Skeletal muscle tissue (tissue), 4 donors: ENCODE data around the gene L3MBTL4. TPM values are rescaled to one million over a fixed set of nuclear protein-coding genes. Genes with fewer than 3 reads are reported as not detected.
"Not testable (repeated sequence)": the region's sequence is repeated elsewhere in the genome, so short reads cannot be mapped to it uniquely, and the experiment has no call there.

Source experiments
- H3K27ac ChIP-seq: one replicate; pipeline ENCODE4 v1.7.0; 2013; ENCODE audit warnings: mild to moderate bottlenecking, low read depth, low read length, inconsistent platforms
- H3K27me3 ChIP-seq, 3 donors: one replicate each; pipeline ENCODE4 v1.7.0; 2013; ENCODE audit warnings: low read length in 3 of 3; ENCODE audit not compliant: control insufficient read depth in 3 of 3, insufficient read depth in 3 of 3
- H3K36me3 ChIP-seq, 3 donors: one replicate each; pipeline ENCODE4 v1.7.0; 2013; ENCODE audit warnings: low read length in 3 of 3; ENCODE audit not compliant: control insufficient read depth in 3 of 3, insufficient read depth in 3 of 3
- H3K4me1 ChIP-seq, 3 donors: one replicate each; pipeline ENCODE4 v1.7.0; 2013; ENCODE audit warnings: low read length in 3 of 3, mild to moderate bottlenecking in 3 of 3; ENCODE audit not compliant: control insufficient read depth in 3 of 3, insufficient read depth in 3 of 3
- H3K4me3 ChIP-seq, 3 donors: one replicate each; pipeline ENCODE4 v1.7.0; 2013; ENCODE audit warnings: low read length in 3 of 3
- H3K9ac ChIP-seq, 3 donors: one replicate each; pipeline ENCODE4 v1.7.0; 2013; ENCODE audit warnings: low read length in 3 of 3, mild to moderate bottlenecking in 3 of 3, moderate library complexity in 2 of 3, low read depth in 1 of 3
- H3K9me3 ChIP-seq, 3 donors: one replicate each; pipeline ENCODE4 v1.7.0; 2013; ENCODE audit warnings: low read length in 3 of 3; ENCODE audit not compliant: control insufficient read depth in 3 of 3
- total RNA-seq: library from RNA; depleted of rRNA; stranded (reverse); fragments of >200 nt; gene quantifications from one replicate; pipeline ENCODE4 v1.2.3, GENCODE V29; 2014
- donor health status: Osteomylitis.

The L3MBTL4 gene
- total RNA-seq, 1 donor from 2014 or later, result 5.2 TPM

- H3K36me3 ChIP-seq, result no peaks in the 10 kb centered on the region
- H3K27ac ChIP-seq, result no peak overlapping the region
- H3K9ac ChIP-seq, result no peak overlapping the region
- no peaks in the 10 kb centered on the region for H3K4me1 ChIP-seq
- H3K9me3 ChIP-seq, result no peaks in the 10 kb centered on the region
- H3K27me3 ChIP-seq, result no peaks in the 10 kb centered on the region
- no peak overlapping the region for H3K4me3 ChIP-seq
Observed at GRCh38 chr18:6078877-6079276, 335.8 kb downstream of the L3MBTL4 start.

- H3K27me3 ChIP-seq, H3K36me3 ChIP-seq, H3K9me3 ChIP-seq: not testable (repeated sequence)
Observed at GRCh38 chr18:6072423-6072822, 342.3 kb downstream of the L3MBTL4 start.

GRCh38 chr18:6069539-6069938 is 345.2 kb downstream of the L3MBTL4 start:
- no peaks in the 10 kb centered on the region for H3K27me3 ChIP-seq
- H3K9ac ChIP-seq, result no peak overlapping the region
- H3K27ac ChIP-seq, result no peak overlapping the region
- H3K9me3 ChIP-seq, result no peaks in the 10 kb centered on the region
- H3K4me3 ChIP-seq, result no peak overlapping the region
- no peaks in the 10 kb centered on the region for H3K4me1 ChIP-seq
- H3K36me3 ChIP-seq, result no peaks in the 10 kb centered on the region

More at GRCh38 chr18:6072423-6072822, 342.3 kb downstream of the L3MBTL4 start:
- not testable (repeated sequence) for H3K27ac ChIP-seq, H3K4me3 ChIP-seq, H3K4me1 ChIP-seq, H3K9ac ChIP-seq

- Histone ChIP-seq H3K9me3 (no peaks in the 10 kb centered on the region), H3K4me3 (no peak overlapping the region), H3K27me3 (no peaks in the 10 kb centered on the region), H3K27ac (no peak overlapping the region), H3K36me3 (no peaks in the 10 kb centered on the region), H3K9ac (no peak overlapping the region), H3K4me1 (no peaks in the 10 kb centered on the region)
Observed at GRCh38 chr18:6069103-6069502, 345.6 kb downstream of the L3MBTL4 start.

- no peak overlapping the region for H3K27ac ChIP-seq
- H3K36me3 ChIP-seq, result no peaks in the 10 kb centered on the region
Observed at GRCh38 chr18:6060149-6060548, 354.6 kb downstream of the L3MBTL4 start.

GRCh38 chr18:6059551-6059950 is 355.2 kb downstream of the L3MBTL4 start:
- Histone ChIP-seq H3K4me1 (no peaks in the 10 kb centered on the region), H3K27me3 (no peaks in the 10 kb centered on the region), H3K27ac (peak overlapping the region; percentile 29)

More at GRCh38 chr18:6060149-6060548, 354.6 kb downstream of the L3MBTL4 start:
- Histone ChIP-seq H3K4me3 (no peak overlapping the region), H3K9me3 (no peaks in the 10 kb centered on the region), H3K4me1 (no peaks in the 10 kb centered on the region), H3K9ac (no peak overlapping the region), H3K27me3 (no peaks in the 10 kb centered on the region)

GRCh38 chr18:6058941-6059340 is 355.8 kb downstream of the L3MBTL4 start:
- no peak overlapping the region for H3K9ac ChIP-seq
- peak overlapping the region; percentile 29 for H3K27ac ChIP-seq
- H3K27me3 ChIP-seq, result no peaks in the 10 kb centered on the region
- no peaks in the 10 kb centered on the region for H3K36me3 ChIP-seq
- no peaks in the 10 kb centered on the region for H3K9me3 ChIP-seq
- no peak overlapping the region for H3K4me3 ChIP-seq
- H3K4me1 ChIP-seq, result no peaks in the 10 kb centered on the region

More at GRCh38 chr18:6059551-6059950, 355.2 kb downstream of the L3MBTL4 start:
- Histone ChIP-seq H3K9me3 (no peaks in the 10 kb centered on the region), H3K9ac (no peak overlapping the region), H3K36me3 (no peaks in the 10 kb centered on the region), H3K4me3 (no peak overlapping the region)

- no peaks in the 10 kb centered on the region for H3K4me1 ChIP-seq
- H3K9me3 ChIP-seq, result no peaks in the 10 kb centered on the region
- H3K4me3 ChIP-seq, result no peak overlapping the region
- H3K36me3 ChIP-seq, result no peaks in the 10 kb centered on the region
- no peak overlapping the region for H3K9ac ChIP-seq
- H3K27me3 ChIP-seq, result no peaks in the 10 kb centered on the region
- no peak overlapping the region for H3K27ac ChIP-seq
Observed at GRCh38 chr18:6057604-6058003, 357.1 kb downstream of the L3MBTL4 start.

- no peaks in the 10 kb centered on the region for H3K4me1 ChIP-seq
- H3K27me3 ChIP-seq, result no peaks in the 10 kb centered on the region
- no peaks in the 10 kb centered on the region for H3K36me3 ChIP-seq
- no peaks in the 10 kb centered on the region for H3K9me3 ChIP-seq
- no peak overlapping the region for H3K4me3 ChIP-seq
- H3K9ac ChIP-seq, result no peak overlapping the region
- H3K27ac ChIP-seq, result no peak overlapping the region
Observed at GRCh38 chr18:6056171-6056910, 358.4 kb downstream of the L3MBTL4 start.

- H3K4me3 ChIP-seq, result no peak overlapping the region
- no peaks in the 10 kb centered on the region for H3K9me3 ChIP-seq
- no peaks in the 10 kb centered on the region for H3K4me1 ChIP-seq
- no peaks in the 10 kb centered on the region for H3K27me3 ChIP-seq
- no peaks in the 10 kb centered on the region for H3K36me3 ChIP-seq
- H3K9ac ChIP-seq, result no peak overlapping the region
- no peak overlapping the region for H3K27ac ChIP-seq
Observed at GRCh38 chr18:6055711-6056110, 359.0 kb downstream of the L3MBTL4 start.
